GM18511 (cell line): ENCODE data around the gene PDE6D.

Experiments used
- ATAC-seq: cut with Tn5 transposase; IDR thresholded peaks from one replicate; pipeline ENCODE4 v1.9.1; 2021; ENCODE audit warnings: mild to moderate bottlenecking, moderate library complexity; ENCODE audit not compliant: unreplicated experiment

PDE6D gene

DNA sequence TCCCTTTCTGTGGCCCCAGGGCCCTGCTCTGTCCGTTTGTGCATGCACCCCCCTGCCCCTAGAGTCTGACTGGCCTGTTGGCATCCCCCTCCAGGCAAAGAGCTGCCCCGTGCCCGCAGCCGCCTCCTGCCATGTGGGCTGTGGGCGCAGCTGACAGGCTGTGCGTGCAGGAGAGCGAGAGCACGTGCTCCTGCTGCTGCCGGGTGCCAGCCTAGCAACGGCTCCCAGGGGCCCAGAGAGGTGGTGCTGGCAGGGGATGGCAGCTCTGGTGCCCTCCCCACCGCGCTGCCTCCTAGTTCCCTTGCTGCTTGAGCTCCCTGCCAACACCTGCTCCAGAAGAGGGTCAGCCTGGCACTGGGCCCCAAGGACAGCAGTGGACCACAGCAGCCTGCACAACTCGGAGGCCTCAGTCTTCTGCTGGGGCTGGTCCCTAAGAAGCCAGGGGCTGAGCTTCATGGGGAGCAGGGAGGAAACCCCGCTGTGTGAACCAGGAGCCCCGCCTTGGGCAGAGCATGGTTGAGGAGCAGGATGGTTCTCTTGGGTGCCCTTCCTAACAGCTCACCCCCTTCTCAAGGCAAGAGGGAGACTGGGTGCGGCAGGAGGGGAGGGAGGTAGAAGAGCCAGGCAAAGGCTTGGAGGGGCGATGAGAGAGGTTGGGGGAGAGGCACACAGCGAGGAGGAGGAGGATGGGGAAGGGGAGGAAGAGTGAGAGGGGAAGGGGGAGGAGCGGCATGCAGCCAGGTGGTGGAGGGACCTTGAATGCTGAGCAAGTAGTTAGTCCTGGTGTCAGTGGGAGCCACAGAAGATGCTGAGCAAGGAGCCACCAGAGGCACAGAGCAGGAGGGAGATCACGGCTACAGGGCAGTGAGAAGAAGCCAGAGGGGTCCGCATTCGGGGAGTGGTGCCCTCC is 96.5 kb downstream of the PDE6D start:
- no peak for ATAC-seq

DNA sequence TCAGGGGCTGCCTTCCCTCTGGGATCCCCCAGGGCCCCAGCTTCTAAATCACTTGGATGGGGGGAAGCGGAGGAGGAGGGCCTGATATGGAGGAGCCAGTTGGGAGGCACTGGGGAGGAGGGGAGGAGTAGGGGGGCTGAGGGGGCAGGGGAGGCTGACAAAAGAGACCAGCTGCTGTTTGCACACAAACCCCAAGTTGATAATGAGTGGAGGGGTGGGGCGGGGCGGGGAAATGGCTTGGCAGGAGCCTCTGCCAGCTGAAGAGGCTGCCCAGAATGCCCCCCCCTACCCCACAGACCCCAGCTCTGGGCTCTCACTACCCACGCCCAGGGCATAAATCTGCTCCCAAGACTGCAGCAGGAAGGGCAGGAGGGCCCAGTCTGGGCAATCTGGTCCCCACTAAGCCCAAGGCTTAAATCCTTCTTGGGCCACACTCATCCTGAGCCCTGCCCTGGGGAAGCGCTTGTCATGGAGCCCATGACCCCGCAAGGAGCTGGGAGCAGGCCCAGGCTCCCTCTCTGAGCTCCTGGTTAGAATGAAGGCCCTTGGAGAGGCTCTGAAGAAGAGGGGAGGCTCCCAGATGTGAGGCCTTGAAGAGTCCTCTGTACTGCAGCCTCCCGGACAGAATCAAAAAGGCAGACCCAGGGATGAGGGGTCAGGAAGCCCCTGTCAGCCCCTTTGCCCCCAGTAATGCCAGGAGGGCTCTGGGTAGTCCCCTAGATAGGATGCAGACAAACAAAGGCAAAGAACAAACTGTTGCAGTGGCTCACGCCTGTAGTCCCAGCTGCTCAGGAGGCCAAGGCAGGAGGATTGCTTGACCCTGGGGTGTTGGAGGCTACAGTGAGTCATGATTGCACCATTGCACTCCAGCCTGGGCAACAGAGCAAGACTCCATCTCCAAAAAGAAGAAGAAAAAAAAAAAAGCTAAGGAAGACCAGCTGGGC is 97.5 kb downstream of the PDE6D start:
- ATAC-seq = no peak

DNA sequence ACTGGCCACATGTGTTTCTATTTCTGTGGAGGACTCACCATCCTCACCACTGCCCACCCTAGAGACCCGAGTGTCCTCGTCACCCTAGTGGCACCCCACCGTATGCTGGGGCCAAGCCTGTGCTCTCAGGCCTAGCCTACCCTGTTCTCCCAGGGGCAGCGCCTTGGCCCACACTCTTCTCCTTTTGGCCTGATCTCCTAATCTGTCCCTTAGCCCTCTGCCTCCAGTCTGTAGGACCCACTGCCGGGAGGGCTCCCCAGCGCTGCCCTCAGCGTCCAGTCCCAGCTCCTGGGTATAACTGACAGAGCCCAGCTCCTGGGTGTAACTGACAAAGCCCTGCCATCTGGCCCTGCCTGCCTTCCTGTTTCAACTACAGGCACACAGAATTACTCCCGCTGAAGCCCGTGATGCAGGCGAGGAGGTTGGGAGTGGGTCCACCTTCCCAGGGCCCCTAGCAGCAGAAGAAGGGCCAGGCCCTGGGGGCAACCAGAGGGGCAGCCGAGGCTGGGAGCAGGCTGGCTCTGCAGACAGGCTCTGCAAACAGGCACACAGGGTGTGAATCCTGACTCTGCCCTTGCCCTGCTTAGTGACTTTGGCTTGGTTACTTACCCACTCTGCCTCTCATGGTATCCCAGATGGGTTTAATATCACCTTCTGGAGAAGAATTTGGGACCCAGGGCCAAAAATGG is 98.3 kb downstream of the PDE6D start:
- ATAC-seq = no peak
